Measurements from ENCODE around the gene CAAP1. TPM values are rescaled to one million over a fixed set of nuclear protein-coding genes. Genes with fewer than 3 reads are reported as not detected.
A peak's percentile ranks its signal among the peaks of the same experiment; 100 is the strongest.

The CAAP1 gene
- total and polyA plus RNA-seq, 12 donors: 19.2 to 62.4 (median 32.8) TPM

DNA sequence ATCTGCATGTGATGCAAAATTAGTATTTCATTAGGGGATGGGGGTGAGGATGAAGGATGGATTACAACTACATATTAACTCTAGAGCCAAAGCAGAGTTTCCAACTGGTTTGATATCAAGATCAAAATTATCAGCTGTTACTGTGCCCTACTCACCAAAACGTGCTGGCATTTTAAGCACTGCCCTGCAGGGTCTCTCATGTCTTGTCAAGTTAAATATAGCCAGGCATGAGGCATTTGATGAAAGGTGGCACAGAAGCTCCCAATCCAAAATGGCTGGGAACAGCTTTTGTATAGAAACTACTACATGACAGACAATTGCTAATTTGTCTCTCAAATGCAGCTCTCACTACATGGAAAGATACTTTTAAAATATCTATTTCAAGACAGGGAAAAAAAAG, 27.1 kb upstream of the CAAP1 start:
- H3K27me3 ChIP-seq: no peaks in the 10 kb centered on the region

DNA sequence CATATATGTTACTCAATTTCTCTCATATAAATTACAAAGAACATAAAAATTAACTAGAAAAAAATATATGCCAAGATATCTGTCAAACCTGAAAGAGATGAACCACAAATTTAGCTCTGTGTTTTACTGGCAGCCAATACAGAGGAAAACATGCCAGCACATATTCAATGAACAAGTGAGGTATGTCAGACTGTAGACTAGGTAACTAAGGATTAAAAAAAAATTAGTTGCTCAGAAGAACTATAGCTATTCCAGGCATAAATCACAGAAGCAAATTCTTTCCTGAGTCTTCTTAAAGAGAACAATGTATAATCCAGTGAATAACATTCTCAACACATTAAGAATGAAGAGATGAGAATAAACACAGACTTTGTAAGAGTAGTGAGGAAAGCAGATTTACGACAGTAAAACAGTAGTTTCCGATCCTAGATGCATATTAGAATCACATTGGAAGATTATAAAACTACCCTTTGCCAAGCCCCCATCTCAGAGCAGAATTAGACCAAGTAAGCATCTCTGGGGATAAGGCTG, 20.6 kb upstream of the CAAP1 start:
- Histone ChIP-seq H3K9me3 (replicated peaks in 1 of 3) (no peaks in the 10 kb centered on the region), H3K27ac (no peak overlapping the region), H3K4me3 (no peak overlapping the region), H3K36me3 (replicated peaks in 1 of 2) (peaks cover 0 to 42% of the 10 kb centered on the region in 2 donors), H3K27me3 (no peaks in the 10 kb centered on the region), H3K4me1 (replicated peaks in 1 of 2) (peaks cover 3 to 10% of the 10 kb centered on the region in 2 donors)
- intact Hi-C loops (cut with DNase I): no loop called here
- DNase-seq: no peak
- 91 to 100% (median 95%) methylated on average over 2 of the region's 2 CpGs for WGBS, 4 donors
- no peak for TF ChIP-seq CTCF (IDR thresholded peaks at IDR 0.05)
- no peak for TF ChIP-seq POLR2A (IDR thresholded peaks at IDR 0.05)

More for the DNA sequence above, 27.1 kb upstream of the CAAP1 start:
- 42 to 60% (median 53%) methylated on average over 1 of the region's 1 CpG for WGBS, 4 donors
- intact Hi-C loops (cut with DNase I): no loop called here
- no peaks in the 10 kb centered on the region for H3K4me1 ChIP-seq (replicated peaks in 1 of 2)
- peaks cover 0 to 86% of the 10 kb centered on the region in 2 donors for H3K36me3 ChIP-seq (replicated peaks in 1 of 2)
- TF ChIP-seq CTCF (IDR thresholded peaks at IDR 0.05): no peak
- no peak for TF ChIP-seq POLR2A (IDR thresholded peaks at IDR 0.05)
- no peak overlapping the region for H3K4me3 ChIP-seq
- DNase-seq: no peak
- no peak overlapping the region for H3K27ac ChIP-seq
- H3K9me3 ChIP-seq (replicated peaks in 1 of 3): no peaks in the 10 kb centered on the region

DNA sequence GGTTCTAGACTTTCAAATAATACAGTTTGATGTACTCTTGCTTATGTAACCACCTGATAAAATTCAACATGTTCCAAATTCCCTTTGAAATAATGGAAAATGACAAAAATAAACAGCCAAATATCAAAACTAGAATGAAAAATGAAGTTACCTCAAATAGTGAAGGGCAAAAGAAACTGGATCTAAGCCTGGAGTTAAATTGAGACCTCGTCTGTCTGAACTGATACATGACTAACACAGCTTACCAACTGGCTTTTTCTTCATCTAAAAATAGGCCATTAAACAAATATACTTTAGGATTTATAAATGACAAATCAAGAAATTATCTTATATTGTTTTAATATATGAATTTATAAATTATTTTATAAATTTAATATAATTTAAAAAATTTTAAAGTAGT, 12.1 kb upstream of the CAAP1 start:
- WGBS, 4 donors: 44 to 51% (median 48%) methylated on average over 1 of the region's 1 CpG
- intact Hi-C loops (cut with DNase I): no loop called here
- Histone ChIP-seq H3K27ac (peak overlapping the region in 4 of 5 donors; percentile 33 to 62 (median 50)), H3K9me3 (replicated peaks in 1 of 3) (no peaks in the 10 kb centered on the region), H3K36me3 (replicated peaks in 1 of 2) (peaks cover 0 to 18% of the 10 kb centered on the region in 2 donors), H3K4me1 (replicated peaks in 1 of 2) (peaks cover 15 to 29% of the 10 kb centered on the region in 2 donors), H3K27me3 (no peaks in the 10 kb centered on the region), H3K4me3 (no peak overlapping the region)
- TF ChIP-seq POLR2A (IDR thresholded peaks at IDR 0.05): no peak
- no peak for TF ChIP-seq CTCF (IDR thresholded peaks at IDR 0.05)
- DNase-seq: no peak

DNA sequence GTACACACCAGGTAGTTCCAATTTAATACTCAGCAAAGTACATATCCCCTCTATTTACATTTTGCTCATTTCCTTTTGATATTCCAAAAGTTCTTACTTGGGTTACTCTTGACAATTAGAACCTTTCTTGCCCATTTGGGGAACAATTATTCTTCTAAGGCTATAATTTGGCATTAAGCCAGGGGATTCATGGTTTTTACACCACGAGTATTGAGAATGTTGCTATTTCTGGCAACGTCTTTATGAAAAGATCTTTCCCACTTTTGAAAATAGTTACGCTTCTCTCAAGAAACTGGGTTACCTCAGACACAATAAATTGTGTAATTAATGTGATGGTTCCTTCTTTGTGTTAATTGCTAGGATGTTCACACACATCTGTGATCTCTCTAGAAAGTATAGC, 11.5 kb upstream of the CAAP1 start:
- Histone ChIP-seq H3K9me3 (replicated peaks in 1 of 3) (no peaks in the 10 kb centered on the region), H3K4me3 (no peak overlapping the region), H3K36me3 (replicated peaks in 1 of 2) (peaks cover 0 to 16% of the 10 kb centered on the region in 2 donors), H3K27me3 (no peaks in the 10 kb centered on the region), H3K4me1 (replicated peaks in 1 of 2) (peaks cover 15 to 29% of the 10 kb centered on the region in 2 donors), H3K27ac (peak overlapping the region; percentile 15 to 62 (median 50))
- 28 to 31% (median 29%) methylated on average over 3 of the region's 3 CpGs for WGBS, 4 donors
- DNase-seq: no peak
- intact Hi-C loops (cut with DNase I): no loop called here
- TF ChIP-seq POLR2A (IDR thresholded peaks at IDR 0.05) (no peak), CTCF (IDR thresholded peaks at IDR 0.05) (no peak)

Measured in adrenal gland (tissue), 12 donors.